Erythroblast (primary cell): Measurements from ENCODE around the gene PTPRM.

Source experiments
- GATA1 ChIP-seq: IDR thresholded peaks from 2 replicates; pipeline ENCODE4 v1.6.1; 2011; ENCODE audit warnings: low read depth, mild to moderate bottlenecking, control low read depth, low read length, moderate library complexity
- POLR2A ChIP-seq: IDR thresholded peaks from 2 replicates; pipeline ENCODE4 v1.6.1; 2011; ENCODE audit warnings: mild to moderate bottlenecking, low read length

- TF ChIP-seq POLR2A (no peak), GATA1 (no peak)
These were observed 461.9 kb downstream of the PTPRM start for GRCh38 chr18:8029061-8029460.
